Fibroblast of mammary gland (primary cell): Measurements from ENCODE around the gene SCPEP1.
"Not testable (repeated sequence)": the region's sequence is repeated elsewhere in the genome, so short reads cannot be mapped to it uniquely, and the experiment has no call there.

Source experiments
- DNase-seq: peaks from one replicate; pipeline ENCODE4 v3.0.0-alpha.2; 2010; ENCODE audit warnings: low read depth
- H3K4me3 ChIP-seq: 2 replicates; pipeline ENCODE4 v1.5.1; 2011; ENCODE audit warnings: low read depth, mild to moderate bottlenecking, low read length, moderate library complexity; ENCODE audit not compliant: control insufficient read depth
- CTCF ChIP-seq: conservative IDR thresholded peaks from 2 replicates; pipeline ENCODE4 v1.5.1; 2011; ENCODE audit warnings: low read depth, low read length, inconsistent platforms; ENCODE audit not compliant: control insufficient read depth, insufficient read depth

The SCPEP1 gene

GRCh38 chr17:56976941-56977608 lies 856 bp upstream of the SCPEP1 start:
- H3K4me3 ChIP-seq = peak overlapping the region; percentile 84
- DNase-seq = no peak
- TF ChIP-seq CTCF = no peak

GRCh38 chr17:56978441-56979090 lies 635 bp downstream of the SCPEP1 start:
- peak overlapping the region; percentile 84 for H3K4me3 ChIP-seq
- peak; percentile 16 for DNase-seq
- no peak for TF ChIP-seq CTCF

GRCh38 chr17:56979091-56979480 lies 1.2 kb downstream of the SCPEP1 start:
- no peak overlapping the region for H3K4me3 ChIP-seq
- DNase-seq = no peak
- TF ChIP-seq CTCF = no peak

GRCh38 chr17:56980526-56980925 lies 2.6 kb downstream of the SCPEP1 start:
- not testable (repeated sequence) for H3K4me3 ChIP-seq, DNase-seq

GRCh38 chr17:56982312-56982711 lies 4.4 kb downstream of the SCPEP1 start:
- H3K4me3 ChIP-seq = no peak overlapping the region
- no peak for TF ChIP-seq CTCF
- no peak for DNase-seq

GRCh38 chr17:56983366-56983765 lies 5.4 kb downstream of the SCPEP1 start:
- no peak for DNase-seq

More at GRCh38 chr17:56983366-56983765, 5.4 kb downstream of the SCPEP1 start:
- no peak overlapping the region for H3K4me3 ChIP-seq
- TF ChIP-seq CTCF = no peak
